Stimulated activated CD8-positive, alpha-beta memory T cell treated with anti-CD3 and anti-CD28 coated beads, Interleukin-12 subunit alpha, Interleukin-12 subunit beta, amount 100 ng/mL, for 4 hours (primary cell): Measurements from ENCODE around the gene TAPBPL.
A peak's percentile ranks its signal among the peaks of the same experiment; 100 is the strongest.

Experiments used
- DNase-seq: peaks from one replicate; pipeline ENCODE4 v3.0.0-alpha.2; 2020; ENCODE audit warnings: low read depth

Gene TAPBPL

GRCh38 chr12:6435961-6436715, 15.7 kb upstream of the TAPBPL start:
- no peak for DNase-seq

DNA sequence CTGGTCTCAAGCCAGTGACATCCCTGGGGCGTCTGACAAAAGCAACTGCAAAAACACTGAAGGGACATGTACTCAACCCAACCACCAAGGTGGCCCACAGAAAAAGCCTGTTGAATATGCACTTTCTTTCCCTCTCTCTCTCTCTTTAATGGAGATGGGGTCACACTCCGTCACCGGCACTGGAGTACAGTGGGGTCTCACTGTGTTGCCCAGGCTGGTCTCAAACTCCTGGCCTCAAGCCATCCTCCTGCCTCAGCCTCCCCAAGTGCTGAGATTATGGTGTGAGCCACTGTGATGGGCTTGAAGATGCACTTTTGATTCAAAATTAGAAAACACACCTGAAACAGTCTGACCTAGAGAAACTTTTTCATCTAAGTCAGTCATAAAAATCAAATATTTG, 14.3 kb upstream of the TAPBPL start:
- no peak for DNase-seq

GRCh38 chr12:6438345-6438744, 13.5 kb upstream of the TAPBPL start:
- DNase-seq: no peak

DNA sequence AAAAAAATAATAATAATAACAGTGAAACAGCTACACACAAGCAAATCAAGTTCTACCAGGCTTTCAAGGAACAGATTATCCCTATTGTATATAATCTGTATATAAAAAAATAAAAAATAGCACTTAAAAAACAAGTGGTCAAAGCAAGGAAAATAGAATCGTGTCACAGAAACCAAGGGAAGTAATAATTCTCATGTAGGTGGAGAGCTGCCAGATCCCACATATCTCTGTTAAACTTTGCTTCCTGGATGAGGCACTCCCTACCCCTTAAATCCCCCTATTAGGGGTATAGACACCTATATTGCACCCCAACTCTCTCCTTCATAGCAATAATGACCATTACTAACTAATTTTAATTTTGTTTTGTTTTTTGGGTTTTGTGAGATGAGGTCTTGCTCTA, 11.5 kb upstream of the TAPBPL start:
- DNase-seq: no peak

DNA sequence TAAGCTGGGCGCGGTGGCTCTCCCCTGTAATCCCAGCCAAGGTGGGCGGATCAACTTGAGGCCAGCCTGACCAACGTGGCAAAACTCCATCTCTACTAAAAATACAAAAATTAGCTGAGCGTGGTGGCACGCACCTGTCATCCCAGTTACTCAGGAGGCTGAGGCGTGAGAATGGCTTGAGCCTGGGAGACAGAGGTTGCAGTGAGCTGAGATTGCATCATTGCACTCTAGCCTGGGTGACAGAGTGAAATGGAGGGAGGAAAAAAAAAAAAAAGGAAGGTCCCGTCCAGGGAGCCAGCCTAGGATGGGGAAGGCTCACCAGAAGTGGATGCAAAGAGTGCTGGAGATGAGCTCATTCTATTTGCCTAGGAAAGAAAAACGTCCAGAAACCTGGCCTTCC, 9.0 kb upstream of the TAPBPL start:
- DNase-seq: no peak

DNA sequence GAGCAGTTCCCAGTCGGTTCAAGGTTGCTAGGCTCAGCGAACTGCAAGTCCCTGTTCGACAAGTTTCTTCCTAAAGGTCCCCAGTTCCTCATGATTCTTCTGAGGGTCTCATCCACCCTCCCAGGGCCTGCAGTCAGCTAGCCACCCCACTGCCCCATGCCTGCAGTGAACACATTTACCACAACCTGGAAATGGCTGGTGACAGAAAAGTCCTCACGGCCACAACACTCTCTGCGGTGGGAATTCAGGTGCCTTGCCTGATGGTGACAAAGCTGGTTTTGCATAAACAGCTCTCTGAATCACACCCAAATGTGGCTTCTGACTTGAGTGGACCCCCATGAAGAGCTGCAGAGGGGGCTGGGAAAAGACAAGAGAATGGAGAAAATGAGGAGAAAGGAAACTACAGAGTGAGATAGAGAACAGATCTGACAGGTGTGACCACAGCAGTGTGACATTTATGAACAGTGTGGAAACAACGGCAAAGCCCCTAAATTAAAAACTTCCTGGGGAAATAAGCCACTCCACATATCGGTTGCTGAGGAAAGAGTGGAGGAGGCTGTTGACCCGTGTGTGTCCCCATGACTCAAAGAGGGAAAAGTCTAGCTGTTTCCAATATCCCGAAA, 8.4 kb upstream of the TAPBPL start:
- DNase-seq: no peak

- no peak for DNase-seq
Observed at GRCh38 chr12:6444031-6444430, 7.8 kb upstream of the TAPBPL start.

DNA sequence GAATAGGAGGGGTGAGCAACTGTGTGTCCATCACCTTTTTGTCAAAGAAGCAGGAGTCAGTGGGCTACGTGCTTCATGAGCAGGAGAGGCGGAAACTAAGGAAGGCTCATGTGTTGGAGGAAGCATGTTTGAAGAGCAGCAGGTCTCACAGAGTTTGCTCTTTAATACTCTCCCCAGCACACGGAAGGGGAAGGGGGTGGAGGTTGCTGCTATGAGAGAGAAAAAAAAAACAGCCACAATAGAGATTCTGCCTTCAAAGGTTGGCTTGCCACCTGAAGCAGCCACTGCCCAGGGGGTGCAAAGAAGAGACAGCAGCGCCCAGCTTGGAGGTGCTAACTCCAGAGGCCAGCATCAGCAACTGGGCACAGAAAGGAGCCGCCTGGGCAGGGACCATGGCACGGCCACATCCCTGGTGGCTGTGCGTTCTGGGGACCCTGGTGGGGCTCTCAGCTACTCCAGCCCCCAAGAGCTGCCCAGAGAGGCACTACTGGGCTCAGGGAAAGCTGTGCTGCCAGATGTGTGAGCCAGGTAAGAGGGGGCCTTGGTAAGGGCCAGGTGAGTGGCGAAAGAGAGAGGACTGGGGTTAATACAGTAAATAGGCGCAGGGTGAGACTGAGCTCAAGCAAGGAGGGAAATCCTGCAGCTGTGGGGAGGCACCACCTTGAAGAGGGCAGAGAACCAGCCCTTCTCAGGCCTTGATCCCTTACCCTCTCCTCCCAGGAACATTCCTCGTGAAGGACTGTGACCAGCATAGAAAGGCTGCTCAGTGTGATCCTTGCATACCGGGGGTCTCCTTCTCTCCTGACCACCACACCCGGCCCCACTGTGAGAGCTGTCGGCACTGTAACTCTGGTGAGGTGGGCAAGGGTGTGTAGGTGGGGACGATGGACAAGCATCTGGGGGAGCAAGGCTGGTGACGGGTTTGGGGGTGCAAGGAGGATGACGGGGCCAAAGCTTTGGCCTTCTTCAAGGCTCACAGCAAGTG, 6.8 kb upstream of the TAPBPL start, which contains the start of gene CD27:
Gene CD27, plus strand, starts transcription at position 252 of the 985 bp plus-strand sequence. Its CDS starts 141 bp downstream, at position 393.
- no peak for DNase-seq

DNA sequence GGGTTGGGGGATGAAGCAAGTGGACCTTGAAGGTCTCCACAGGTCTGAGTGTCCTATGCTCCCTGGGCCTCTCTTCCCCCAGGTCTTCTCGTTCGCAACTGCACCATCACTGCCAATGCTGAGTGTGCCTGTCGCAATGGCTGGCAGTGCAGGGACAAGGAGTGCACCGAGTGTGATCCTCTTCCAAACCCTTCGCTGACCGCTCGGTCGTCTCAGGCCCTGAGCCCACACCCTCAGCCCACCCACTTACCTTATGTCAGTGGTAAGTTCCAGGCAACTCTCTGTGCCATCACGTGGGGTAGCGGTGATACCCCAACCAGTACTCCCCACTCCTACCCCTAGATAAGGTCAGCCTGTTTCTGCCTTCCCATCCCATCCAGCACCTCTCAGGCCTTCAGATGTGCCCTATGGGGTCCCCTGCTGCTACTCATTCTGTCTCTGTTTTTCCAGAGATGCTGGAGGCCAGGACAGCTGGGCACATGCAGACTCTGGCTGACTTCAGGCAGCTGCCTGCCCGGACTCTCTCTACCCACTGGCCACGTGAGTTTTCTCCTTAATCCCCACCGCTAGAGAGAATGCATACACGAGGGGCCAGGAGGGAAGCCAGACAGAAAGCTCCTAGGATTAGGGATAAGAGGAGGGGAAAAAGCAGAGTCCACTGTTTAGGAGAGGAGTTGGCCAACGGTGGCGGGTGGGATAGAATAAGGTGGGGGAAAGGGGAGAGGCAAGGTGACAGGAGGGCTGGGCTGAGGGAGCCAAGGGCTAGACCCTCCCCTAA, 1.6 kb upstream of the TAPBPL start:
- DNase-seq: no peak

DNA sequence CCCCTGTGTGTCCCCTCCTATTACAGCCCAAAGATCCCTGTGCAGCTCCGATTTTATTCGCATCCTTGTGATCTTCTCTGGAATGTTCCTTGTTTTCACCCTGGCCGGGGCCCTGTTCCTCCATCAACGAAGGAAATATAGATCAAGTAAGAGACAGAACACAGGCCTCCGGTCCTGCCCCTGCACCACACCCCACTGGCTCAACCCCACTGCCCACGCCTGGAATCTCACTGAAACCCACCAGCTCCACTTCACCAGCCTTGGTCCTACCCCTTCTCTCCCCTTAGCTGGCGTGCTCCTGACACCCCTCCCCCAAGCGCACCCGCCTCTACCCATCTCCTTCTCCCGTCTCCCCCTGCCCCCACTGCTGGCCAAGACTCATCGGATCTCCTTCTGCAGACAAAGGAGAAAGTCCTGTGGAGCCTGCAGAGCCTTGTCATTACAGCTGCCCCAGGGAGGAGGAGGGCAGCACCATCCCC, 934 bp upstream of the TAPBPL start:
- DNase-seq: no peak

- no peak for DNase-seq
Observed at GRCh38 chr12:6452245-6452943, 552 bp downstream of the TAPBPL start.

DNA sequence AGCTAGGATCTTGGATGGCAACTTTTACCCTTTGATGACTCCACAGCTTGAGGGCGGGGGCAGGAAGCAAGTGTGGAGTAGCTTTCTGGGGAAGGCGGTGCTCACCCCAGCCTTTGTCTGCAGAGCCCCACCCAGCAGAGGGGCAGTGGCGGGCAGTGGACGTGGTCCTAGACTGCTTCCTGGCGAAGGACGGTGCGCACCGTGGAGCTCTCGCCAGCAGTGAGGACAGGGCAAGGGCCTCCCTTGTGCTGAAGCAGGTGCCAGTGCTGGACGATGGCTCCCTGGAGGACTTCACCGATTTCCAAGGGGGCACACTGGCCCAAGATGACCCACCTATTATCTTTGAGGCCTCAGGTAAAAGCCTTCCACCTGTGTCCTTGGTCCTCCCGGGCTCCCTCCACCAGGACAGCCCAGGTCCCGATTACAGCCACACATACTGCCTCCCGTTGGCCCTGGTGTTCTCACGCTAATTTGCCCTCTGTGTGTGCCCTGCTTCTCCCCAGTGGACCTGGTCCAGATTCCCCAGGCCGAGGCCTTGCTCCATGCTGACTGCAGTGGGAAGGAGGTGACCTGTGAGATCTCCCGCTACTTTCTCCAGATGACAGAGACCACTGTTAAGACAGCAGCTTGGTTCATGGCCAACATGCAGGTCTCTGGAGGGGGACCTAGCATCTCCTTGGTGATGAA, 1.2 kb downstream of the TAPBPL start:
- no peak for DNase-seq

DNA sequence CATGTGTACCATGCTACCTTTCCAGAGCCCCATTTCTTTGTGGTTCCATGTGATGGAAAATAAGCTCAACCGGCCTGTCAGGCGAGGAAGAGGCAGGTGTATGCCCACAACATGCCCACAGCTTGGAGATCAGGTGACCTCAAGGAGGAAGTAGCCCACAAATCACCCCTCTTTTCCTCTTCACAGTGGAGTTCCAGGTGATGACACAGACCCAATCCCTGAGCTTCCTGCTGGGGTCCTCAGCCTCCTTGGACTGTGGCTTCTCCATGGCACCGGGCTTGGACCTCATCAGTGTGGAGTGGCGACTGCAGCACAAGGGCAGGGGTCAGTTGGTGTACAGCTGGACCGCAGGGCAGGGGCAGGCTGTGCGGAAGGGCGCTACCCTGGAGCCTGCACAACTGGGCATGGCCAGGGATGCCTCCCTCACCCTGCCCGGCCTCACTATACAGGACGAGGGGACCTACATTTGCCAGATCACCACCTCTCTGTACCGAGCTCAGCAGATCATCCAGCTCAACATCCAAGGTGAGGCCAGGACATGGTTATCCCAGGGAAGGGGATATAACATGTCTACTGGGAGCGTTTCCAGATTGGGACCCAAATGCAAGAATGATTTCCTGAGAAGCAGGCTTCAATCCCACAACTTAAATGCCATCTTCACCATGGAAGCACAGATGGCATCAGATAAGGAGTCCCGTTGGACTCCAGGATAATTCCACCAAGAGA, 5.5 kb downstream of the TAPBPL start:
- DNase-seq: no peak

DNA sequence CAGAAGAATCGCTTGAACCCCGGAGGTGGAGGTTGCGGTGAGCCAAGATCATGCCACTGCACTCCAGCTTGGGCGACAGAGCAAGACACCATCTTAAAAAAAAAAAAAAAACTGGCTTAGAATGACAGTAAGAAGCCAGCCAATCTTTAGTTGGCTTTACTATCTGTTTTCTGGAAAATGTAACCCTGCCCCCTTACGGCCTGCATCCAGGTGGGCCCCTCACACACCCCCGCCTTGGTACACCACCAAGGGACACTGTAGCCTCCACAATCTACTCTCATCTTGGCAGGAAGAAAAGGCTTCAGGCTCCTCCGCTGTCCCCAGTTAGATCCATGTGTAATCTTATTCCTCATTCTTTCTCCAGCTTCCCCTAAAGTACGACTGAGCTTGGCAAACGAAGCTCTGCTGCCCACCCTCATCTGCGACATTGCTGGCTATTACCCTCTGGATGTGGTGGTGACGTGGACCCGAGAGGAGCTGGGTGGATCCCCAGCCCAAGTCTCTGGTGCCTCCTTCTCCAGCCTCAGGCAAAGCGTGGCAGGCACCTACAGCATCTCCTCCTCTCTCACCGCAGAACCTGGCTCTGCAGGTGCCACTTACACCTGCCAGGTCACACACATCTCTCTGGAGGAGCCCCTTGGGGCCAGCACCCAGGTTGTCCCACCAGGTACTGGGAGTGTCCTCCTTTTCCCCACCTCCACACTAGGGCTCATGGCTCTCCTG, 6.6 kb downstream of the TAPBPL start:
- DNase-seq: no peak

GRCh38 chr12:6459004-6459337, 7.1 kb downstream of the TAPBPL start:
- DNase-seq: no peak

- no peak for DNase-seq
Observed at GRCh38 chr12:6460751-6461371, 9.0 kb downstream of the TAPBPL start.

GRCh38 chr12:6461401-6462233, 9.8 kb downstream of the TAPBPL start:
- peak; percentile 64 for DNase-seq
